Gastrocnemius medialis (tissue), 4 donors: ENCODE data around the gene KDM4C.

Experiments used
- CTCF ChIP-seq, 5 experiments: fragments of 450-650 bp in 3 of 5; fragments of 200-600 bp in 2 of 5; sonication (generic) in 2 of 5; IDR thresholded peaks in 4 of 5; conservative IDR thresholded peaks in 1 of 5; 1 replicate in 4 of 5; 2 replicates in 1 of 5; pipeline ENCODE4 v1.5.1; 2016 to 2019; ENCODE audit warnings: antibody characterized with exemption in 5 of 5, mild to moderate bottlenecking in 3 of 5, moderate library complexity in 3 of 5
- POLR2A ChIP-seq, 2 donors: fragments of 450-650 bp; IDR thresholded peaks; one replicate each; pipeline ENCODE4 v1.6.1; 2017; ENCODE audit warnings: antibody characterized with exemption in 2 of 2, mild to moderate bottlenecking in 2 of 2, moderate library complexity in 2 of 2

- TF ChIP-seq CTCF (IDR thresholded peaks at IDR 0.05 in 4 of 5, conservative IDR thresholded peaks at IDR 0.05 in 1 of 5), result no peak
- TF ChIP-seq POLR2A (IDR thresholded peaks at IDR 0.05), result no peak
Measured at GRCh38 chr9:6787793-6788161, 30.0 kb downstream of the KDM4C start.
